Stomach smooth muscle (tissue), 2 donors: Measurements from ENCODE around the gene RMRP.

Experiments
- H3K27ac ChIP-seq: one replicate; pipeline ENCODE4 v1.7.0; 2013; ENCODE audit warnings: mild to moderate bottlenecking, low read length, inconsistent platforms
- H3K27me3 ChIP-seq, 2 donors: one replicate each; pipeline ENCODE4 v1.7.0; 2013; ENCODE audit warnings: low read length in 2 of 2; ENCODE audit not compliant: insufficient read depth in 2 of 2, control insufficient read depth in 1 of 2
- H3K36me3 ChIP-seq, 2 donors: one replicate each; pipeline ENCODE4 v1.7.0; 2013; ENCODE audit warnings: low read length in 2 of 2; ENCODE audit not compliant: control insufficient read depth in 2 of 2, insufficient read depth in 2 of 2
- H3K4me1 ChIP-seq: one replicate; pipeline ENCODE4 v1.7.0; 2013; ENCODE audit warnings: low read length; ENCODE audit not compliant: control insufficient read depth, insufficient read depth
- H3K4me3 ChIP-seq, 2 donors: one replicate each; pipeline ENCODE4 v1.7.0; 2013; ENCODE audit warnings: low read length in 2 of 2
- H3K9ac ChIP-seq, 2 donors: one replicate each; pipeline ENCODE4 v1.7.0; 2013; ENCODE audit warnings: low read length in 2 of 2, mild to moderate bottlenecking in 1 of 2
- H3K9me3 ChIP-seq, 2 donors: one replicate each; pipeline ENCODE4 v1.7.0; 2013; ENCODE audit warnings: low read length in 2 of 2; ENCODE audit not compliant: control insufficient read depth in 2 of 2
- donor health status: healthy.
- donor health status: Pancreatic carcinoma.

Gene RMRP

DNA sequence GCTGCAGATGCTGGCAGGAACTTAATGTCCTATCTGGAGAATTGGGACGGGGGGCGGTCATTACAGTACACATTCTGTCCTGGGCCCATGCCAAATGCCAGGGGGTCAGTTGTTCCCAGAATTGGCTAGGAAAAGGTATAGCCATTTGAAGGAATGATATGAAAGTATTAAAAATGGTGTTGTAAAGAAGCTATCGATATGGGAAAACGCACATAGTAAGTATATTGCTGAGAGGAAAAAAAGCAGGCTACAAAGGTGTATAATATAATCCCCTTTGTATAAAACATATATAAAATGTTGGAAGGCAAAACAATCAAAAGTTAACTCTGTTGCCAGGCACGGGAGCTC is 7.6 kb upstream of the RMRP start:
- H3K4me1 ChIP-seq: peaks cover 48% of the 10 kb centered on the region

GRCh38 chr9:35664531-35665470 is 7.0 kb upstream of the RMRP start, which contains the start of gene ARHGEF39:
Gene ARHGEF39, minus strand, starts transcription at chr9:35665195. Its CDS starts 26 bp downstream, at chr9:35665169.
- Histone ChIP-seq H3K9ac (peak within 1 kb of the TSS; percentile 61 to 64), H3K27me3 (no peaks in the 10 kb centered on the region), H3K4me1 (peaks cover 54% of the 10 kb centered on the region), H3K9me3 (no peaks in the 10 kb centered on the region), H3K36me3 (peaks cover 8 to 16% of the 10 kb centered on the region in 2 donors), H3K4me3 (peak within 1 kb of the TSS; percentile 70 to 78), H3K27ac (peak within 1 kb of the TSS; percentile 99)

More for the DNA sequence above, 7.6 kb upstream of the RMRP start:
- no peaks in the 10 kb centered on the region for H3K27me3 ChIP-seq
- peak overlapping the region; percentile 99 for H3K27ac ChIP-seq
- H3K4me3 ChIP-seq: peak overlapping the region; percentile 70 to 78
- H3K9me3 ChIP-seq: no peaks in the 10 kb centered on the region
- peaks cover 4 to 10% of the 10 kb centered on the region in 2 donors for H3K36me3 ChIP-seq
- peak overlapping the region; percentile 61 to 64 for H3K9ac ChIP-seq

- H3K4me3 ChIP-seq: no peak overlapping the region
- H3K4me1 ChIP-seq: peaks cover 64% of the 10 kb centered on the region
- H3K36me3 ChIP-seq: peaks cover 8 to 16% of the 10 kb centered on the region in 2 donors
- H3K9ac ChIP-seq: no peak overlapping the region
- no peaks in the 10 kb centered on the region for H3K27me3 ChIP-seq
- peak overlapping the region; percentile 99 for H3K27ac ChIP-seq
- no peaks in the 10 kb centered on the region for H3K9me3 ChIP-seq
These were observed 4.6 kb upstream of the RMRP start for GRCh38 chr9:35662437-35662836.

GRCh38 chr9:35661756-35662350 is 4.0 kb upstream of the RMRP start:
- Histone ChIP-seq H3K27ac (peak overlapping the region; percentile 99), H3K4me3 (no peak overlapping the region), H3K9ac (peak overlapping the region; percentile 74 to 98), H3K27me3 (no peaks in the 10 kb centered on the region), H3K36me3 (peaks cover 8 to 16% of the 10 kb centered on the region in 2 donors), H3K4me1 (peaks cover 70% of the 10 kb centered on the region), H3K9me3 (no peaks in the 10 kb centered on the region)

GRCh38 chr9:35660966-35661415 is 3.2 kb upstream of the RMRP start:
- H3K36me3 ChIP-seq: peaks cover 8 to 16% of the 10 kb centered on the region in 2 donors
- peak overlapping the region; percentile 74 to 98 for H3K9ac ChIP-seq
- H3K4me3 ChIP-seq: peak overlapping the region; percentile 41 to 94
- H3K4me1 ChIP-seq: peaks cover 72% of the 10 kb centered on the region
- H3K27me3 ChIP-seq: no peaks in the 10 kb centered on the region
- H3K9me3 ChIP-seq: no peaks in the 10 kb centered on the region
- H3K27ac ChIP-seq: peak overlapping the region; percentile 99

GRCh38 chr9:35659340-35659739 is 1.5 kb upstream of the RMRP start:
- H3K4me1 ChIP-seq: peaks cover 61% of the 10 kb centered on the region
- H3K27me3 ChIP-seq: no peaks in the 10 kb centered on the region
- peak overlapping the region; percentile 97 to 98 for H3K9ac ChIP-seq
- peaks cover 8 to 16% of the 10 kb centered on the region in 2 donors for H3K36me3 ChIP-seq
- peak overlapping the region; percentile 99 for H3K27ac ChIP-seq
- no peaks in the 10 kb centered on the region for H3K9me3 ChIP-seq
- H3K4me3 ChIP-seq: peak overlapping the region; percentile 91 to 94

DNA sequence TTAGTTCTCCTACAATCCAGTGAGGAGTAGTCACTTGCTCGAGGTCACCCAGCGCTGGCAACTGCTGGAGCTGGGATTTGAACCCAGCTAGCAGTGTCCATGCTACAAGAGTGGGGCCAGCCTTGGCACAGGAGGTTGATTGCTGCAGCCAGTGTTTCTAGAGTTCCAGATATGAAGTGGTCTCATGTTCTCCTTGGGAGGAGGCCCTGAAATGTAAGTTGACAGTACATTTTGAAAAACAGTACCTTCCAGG is 1.1 kb upstream of the RMRP start:
- H3K4me3 ChIP-seq: peak overlapping the region; percentile 91 to 94
- H3K27me3 ChIP-seq: no peaks in the 10 kb centered on the region
- peaks cover 8 to 16% of the 10 kb centered on the region in 2 donors for H3K36me3 ChIP-seq
- H3K9ac ChIP-seq: peak overlapping the region; percentile 97 to 98
- peak overlapping the region; percentile 99 for H3K27ac ChIP-seq
- no peaks in the 10 kb centered on the region for H3K9me3 ChIP-seq
- H3K4me1 ChIP-seq: peaks cover 57% of the 10 kb centered on the region

- peak within 1 kb of the TSS; percentile 99 for H3K27ac ChIP-seq
- H3K9ac ChIP-seq: peak within 1 kb of the TSS; percentile 97 to 98
- peaks cover 8 to 16% of the 10 kb centered on the region in 2 donors for H3K36me3 ChIP-seq
- H3K4me3 ChIP-seq: peak within 1 kb of the TSS; percentile 91 to 94
- peaks cover 53% of the 10 kb centered on the region for H3K4me1 ChIP-seq
- no peaks in the 10 kb centered on the region for H3K9me3 ChIP-seq
- no peaks in the 10 kb centered on the region for H3K27me3 ChIP-seq
These were observed 533 bp upstream of the RMRP start, which contains the start of gene CCDC107 for GRCh38 chr9:35658137-35658967. Gene CCDC107, plus strand, starts transcription at chr9:35658292. Its CDS starts 88 bp downstream, at chr9:35658380.

GRCh38 chr9:35656831-35657545 is 831 bp downstream of the RMRP start:
- H3K36me3 ChIP-seq: peaks cover 8 to 11% of the 10 kb centered on the region in 2 donors
- peak overlapping the region; percentile 59 to 94 for H3K4me3 ChIP-seq
- H3K27me3 ChIP-seq: no peaks in the 10 kb centered on the region
- H3K4me1 ChIP-seq: peaks cover 41% of the 10 kb centered on the region
- H3K9ac ChIP-seq: peak overlapping the region; percentile 97 to 98
- H3K27ac ChIP-seq: peak overlapping the region; percentile 99
- no peaks in the 10 kb centered on the region for H3K9me3 ChIP-seq

GRCh38 chr9:35656348-35656747 is 1.5 kb downstream of the RMRP start:
- Histone ChIP-seq H3K27ac (peak overlapping the region; percentile 99), H3K4me3 (no peak overlapping the region), H3K27me3 (no peaks in the 10 kb centered on the region)

More at GRCh38 chr9:35656348-35656747, 1.5 kb downstream of the RMRP start:
- Histone ChIP-seq H3K36me3 (peaks cover 8% of the 10 kb centered on the region in 2 donors), H3K9ac (peak overlapping the region in 1 of 2 donors; percentile 98), H3K9me3 (no peaks in the 10 kb centered on the region), H3K4me1 (peaks cover 36% of the 10 kb centered on the region)
